Endothelial cell (in vitro differentiated cells): ENCODE data around the gene HTRA1. TPM values are rescaled to one million over a fixed set of nuclear protein-coding genes. Genes with fewer than 3 reads are reported as not detected.

Experiments
- DNase-seq: peaks from one replicate; pipeline ENCODE4 v3.0.0; 2021; ENCODE audit warnings: low spot score
- H3K27ac Mint-ChIP-seq: one replicate; pipeline ENCODE4 v1.8.0; 2021; ENCODE audit warnings: mixed read lengths, inconsistent platforms; ENCODE audit not compliant: unreplicated experiment
- H3K27me3 Mint-ChIP-seq: one replicate; pipeline ENCODE4 v1.8.0; 2021; ENCODE audit warnings: mild to moderate bottlenecking, moderate library complexity, mixed read lengths, inconsistent platforms; ENCODE audit not compliant: unreplicated experiment
- H3K36me3 Mint-ChIP-seq: one replicate; pipeline ENCODE4 v1.8.0; 2021; ENCODE audit warnings: mild to moderate bottlenecking, low read depth, mixed read lengths, inconsistent platforms; ENCODE audit not compliant: unreplicated experiment
- H3K4me1 Mint-ChIP-seq: one replicate; pipeline ENCODE4 v1.8.0; 2021; ENCODE audit warnings: mild to moderate bottlenecking, mixed read lengths, inconsistent platforms; ENCODE audit not compliant: unreplicated experiment
- H3K4me3 Mint-ChIP-seq: one replicate; pipeline ENCODE4 v1.8.0; 2021; ENCODE audit warnings: mild to moderate bottlenecking, mixed read lengths, inconsistent platforms; ENCODE audit not compliant: unreplicated experiment
- H3K9me3 Mint-ChIP-seq: one replicate; pipeline ENCODE4 v1.8.0; 2021; ENCODE audit warnings: mixed read lengths, inconsistent platforms; ENCODE audit not compliant: unreplicated experiment
- CTCF ChIP-seq: fragments of 200-600 bp; sonication (generic); IDR thresholded peaks from one replicate; pipeline ENCODE4 v1.5.0; 2021; ENCODE audit warnings: antibody characterized with exemption; ENCODE audit not compliant: unreplicated experiment
- microRNA-seq: library from miRNA; unstranded; fragments of <30 nt; microRNA quantifications from one replicate; pipeline ENCODE4, GENCODE V29; 2020; ENCODE audit not compliant: unreplicated experiment
- total RNA-seq: library from RNA; stranded (reverse); fragmentation: NEBNext Ultra II Directional; extraction: Animal tissue kit (Norgen Biotek cat#: 25700); gene quantifications from one replicate; pipeline ENCODE4 v1.2.1, GENCODE V29; 2021; ENCODE audit not compliant: unreplicated experiment

HTRA1 gene
- total RNA-seq, 1 donor from 2014 or later, result 72.3 TPM

GRCh38 chr10:122558452-122558851 lies 97.1 kb downstream of the HTRA1 start:
- no peak for DNase-seq
- H3K27ac Mint-ChIP-seq, result no peak overlapping the region
- no peak for TF ChIP-seq CTCF
- peaks cover 3% of the 10 kb centered on the region for H3K36me3 Mint-ChIP-seq
- H3K4me3 Mint-ChIP-seq, result no peak overlapping the region
- H3K9me3 Mint-ChIP-seq, result no peaks in the 10 kb centered on the region
- H3K4me1 Mint-ChIP-seq, result peaks cover 17% of the 10 kb centered on the region
- H3K27me3 Mint-ChIP-seq, result peaks cover 5% of the 10 kb centered on the region

GRCh38 chr10:122559228-122559627 lies 97.9 kb downstream of the HTRA1 start:
- Mint-ChIP-seq H3K4me3 (no peak overlapping the region), H3K4me1 (peaks cover 17% of the 10 kb centered on the region), H3K27ac (no peak overlapping the region), H3K36me3 (peaks cover 3% of the 10 kb centered on the region), H3K27me3 (peaks cover 5% of the 10 kb centered on the region), H3K9me3 (no peaks in the 10 kb centered on the region)
- TF ChIP-seq CTCF, result no peak
- no peak for DNase-seq

- Mint-ChIP-seq H3K27me3 (peaks cover 5% of the 10 kb centered on the region), H3K36me3 (peaks cover 3% of the 10 kb centered on the region), H3K4me1 (peaks cover 17% of the 10 kb centered on the region), H3K9me3 (no peaks in the 10 kb centered on the region), H3K27ac (no peak within 1 kb of the TSS), H3K4me3 (no peak within 1 kb of the TSS)
- no peak for TF ChIP-seq CTCF
- DNase-seq, result no peak
Observed at GRCh38 chr10:122560279-122560804, 99.0 kb downstream of the HTRA1 start, which contains the start of gene DMBT1. DMBT1 (plus strand) TSS chr10:122560754; CDS start chr10:122560771, 17 bp downstream.

GRCh38 chr10:122561212-122561611 lies 99.9 kb downstream of the HTRA1 start:
- H3K4me3 Mint-ChIP-seq, result no peak overlapping the region
- TF ChIP-seq CTCF, result no peak
- peaks cover 15% of the 10 kb centered on the region for H3K4me1 Mint-ChIP-seq
- no peak for DNase-seq
- no peak overlapping the region for H3K27ac Mint-ChIP-seq
- H3K36me3 Mint-ChIP-seq, result peaks cover under 1% of the 10 kb centered on the region
- H3K9me3 Mint-ChIP-seq, result no peaks in the 10 kb centered on the region
- H3K27me3 Mint-ChIP-seq, result peaks cover 5% of the 10 kb centered on the region

- Mint-ChIP-seq H3K36me3 (no peaks in the 10 kb centered on the region), H3K4me1 (peaks cover 15% of the 10 kb centered on the region), H3K4me3 (no peak overlapping the region), H3K9me3 (no peaks in the 10 kb centered on the region), H3K27me3 (peaks cover 5% of the 10 kb centered on the region), H3K27ac (no peak overlapping the region)
- DNase-seq, result no peak
- TF ChIP-seq CTCF, result no peak
Observed at GRCh38 chr10:122561792-122562191, 100.4 kb downstream of the HTRA1 start.

Small RNAs within 50 kb of the gene (microRNA-seq; reads per million reads assigned to microRNA genes)
- not detected for gene MIR3941

Other genes starting within 250 kb of the HTRA1 start
- 0.23 TPM for gene BTBD16, start 190.3 kb upstream of the HTRA1 start, total RNA-seq
- gene PLEKHA1, start 86.8 kb upstream of the HTRA1 start, total RNA-seq, result 38.2 TPM
- not detected for gene ARMS2, start 6.9 kb upstream of the HTRA1 start, total RNA-seq
- 0.49 TPM for gene DMBT1, start 99.2 kb downstream of the HTRA1 start, total RNA-seq
- not detected for gene C10orf120, start 238.3 kb downstream of the HTRA1 start, total RNA-seq